HepG2 (cell line): Measurements from ENCODE around the gene PPM1M. TPM values are rescaled to one million over a fixed set of nuclear protein-coding genes. Genes with fewer than 3 reads are reported as not detected.

Experiments
- ADNP ChIP-seq: sonication (generic); formaldehyde crosslinking; IDR thresholded peaks from 2 replicates; pipeline ENCODE4 v1.4.0; 2020; ENCODE audit warnings: missing genetic modification reagents
- GATAD2A ChIP-seq: IDR thresholded peaks from 2 replicates; pipeline ENCODE4 v1.6.1; 2016
- HCFC1 ChIP-seq: fragments of 150-350 bp; IDR thresholded peaks from 2 replicates; pipeline ENCODE4 v1.6.1; 2014; ENCODE audit warnings: low read depth, low read length
- HMG20A ChIP-seq: IDR thresholded peaks from 2 replicates; pipeline ENCODE4 v1.6.1; 2016; ENCODE audit warnings: borderline replicate concordance
- IRF2 ChIP-seq: IDR thresholded peaks from 2 replicates; pipeline ENCODE4 v1.6.1; 2018; ENCODE audit warnings: missing genetic modification reagents, missing compliant biosample characterization
- JUN ChIP-seq: sonication (generic); formaldehyde crosslinking; IDR thresholded peaks from 2 replicates; pipeline ENCODE4 v1.4.0; 2020; ENCODE audit warnings: mild to moderate bottlenecking, missing genetic modification reagents
- KDM6A ChIP-seq: IDR thresholded peaks from 2 replicates; pipeline ENCODE4 v1.6.1; 2016; ENCODE audit warnings: low read depth
- KLF6 ChIP-seq: IDR thresholded peaks from 2 replicates; pipeline ENCODE4 v1.8.0; 2016; ENCODE audit warnings: missing biosample characterization, missing genetic modification reagents
- MXD4 ChIP-seq: IDR thresholded peaks from 2 replicates; pipeline ENCODE4 v1.6.1; 2016; ENCODE audit warnings: mild to moderate bottlenecking, missing biosample characterization, missing genetic modification reagents
- NFKBIZ ChIP-seq: IDR thresholded peaks from 2 replicates; pipeline ENCODE4 v1.6.1; 2018; ENCODE audit warnings: missing genetic modification reagents, missing compliant biosample characterization
- PHF21A ChIP-seq: sonication (generic); formaldehyde crosslinking; IDR thresholded peaks from 2 replicates; pipeline ENCODE4 v1.5.0; 2020; ENCODE audit warnings: mild to moderate bottlenecking, missing genetic modification reagents
- PLSCR1 ChIP-seq: sonication (generic); formaldehyde crosslinking; IDR thresholded peaks from 2 replicates; pipeline ENCODE4 v1.5.0; 2020; ENCODE audit warnings: missing genetic modification reagents, mild to moderate bottlenecking, borderline replicate concordance
- THRA ChIP-seq: sonication (generic); formaldehyde crosslinking; IDR thresholded peaks from 2 replicates; pipeline ENCODE4 v1.4.0; 2020; ENCODE audit warnings: missing genetic modification reagents, borderline replicate concordance
- XRCC5 ChIP-seq: fragments of 200-400 bp; formaldehyde crosslinking; optimal IDR thresholded peaks from 2 replicates; pipeline ENCODE3; 2017; ENCODE audit warnings: mild to moderate bottlenecking, low read length
- ZBTB25 ChIP-seq: IDR thresholded peaks from 2 replicates; pipeline ENCODE4 v1.6.1; 2018; ENCODE audit warnings: missing genetic modification reagents
- ZMYM3 ChIP-seq: sonication (generic); formaldehyde crosslinking; IDR thresholded peaks from 2 replicates; pipeline ENCODE4 v1.5.1; 2020; ENCODE audit warnings: mild to moderate bottlenecking, missing genetic modification reagents
- ZMYM4 ChIP-seq: sonication (generic); formaldehyde crosslinking; IDR thresholded peaks from 2 replicates; pipeline ENCODE4 v1.8.1; 2023; ENCODE audit warnings: mild to moderate bottlenecking, missing genetic modification reagents
- ZNF124 ChIP-seq: sonication (generic); formaldehyde crosslinking; IDR thresholded peaks from 2 replicates; pipeline ENCODE4 v1.4.0; 2020; ENCODE audit warnings: missing genetic modification reagents
- ZNF205 ChIP-seq: IDR thresholded peaks from 2 replicates; pipeline ENCODE4 v1.6.1; 2018; ENCODE audit warnings: missing biosample characterization, missing genetic modification reagents
- ZNF292 ChIP-seq: sonication (generic); formaldehyde crosslinking; IDR thresholded peaks from 2 replicates; pipeline ENCODE4 v1.8.1; 2022; ENCODE audit warnings: mild to moderate bottlenecking, low read depth, missing genetic modification reagents, borderline replicate concordance
- ZNF33B ChIP-seq: sonication (generic); formaldehyde crosslinking; IDR thresholded peaks from 2 replicates; pipeline ENCODE4 v1.5.1; 2020; ENCODE audit warnings: mild to moderate bottlenecking, missing genetic modification reagents
- ZNF501 ChIP-seq: sonication (generic); formaldehyde crosslinking; IDR thresholded peaks from 2 replicates; pipeline ENCODE4 v1.5.1; 2020; ENCODE audit warnings: mild to moderate bottlenecking, moderate library complexity, missing genetic modification reagents
- ZNF740 ChIP-seq: sonication (generic); formaldehyde crosslinking; IDR thresholded peaks from 2 replicates; pipeline ENCODE4 v1.4.0; 2020; ENCODE audit warnings: missing genetic modification reagents
- ZZZ3 ChIP-seq: sonication (generic); formaldehyde crosslinking; IDR thresholded peaks from 2 replicates; pipeline ENCODE4 v1.4.0; 2020; ENCODE audit warnings: missing genetic modification reagents, mild to moderate bottlenecking, borderline replicate concordance
- polyA plus RNA-seq, 8 experiments: library from polyadenylated mRNA; depleted of rRNA in 3 of 8; stranded (reverse) in 7 of 8; unstranded in 1 of 8; fragments of >200 nt; fragmentation: Illumina TruSeq in 4 of 8; extraction: Trizol in 4 of 8; gene quantifications; 2 replicates each; pipeline versions ENCODE4 v1.2.1 to v1.2.3, GENCODE V29; 2011 to 2016; ENCODE audit warnings: low read depth in 4 of 8, missing spikeins in 1 of 8, mixed read lengths in 1 of 8; ENCODE audit not compliant: insufficient read depth in 1 of 8
- total RNA-seq, 5 experiments: library from RNA; depleted of rRNA; stranded (reverse); fragments of >200 nt; fragmentation: Illumina TruSeq; extraction: Trizol; gene quantifications; 2 replicates each; pipeline ENCODE4 v1.2.3, GENCODE V29; 2016; ENCODE audit warnings: low read depth in 1 of 5

The PPM1M gene
- total and polyA plus RNA-seq, 2 of the 13 experiments (the other 11 are each of a cell fraction or from before 2014, with no cell fraction given), result 2.5 to 5.9 TPM

- TF ChIP-seq ZNF740 (CRISPR knock-in tag) (no peak), IRF2 (CRISPR knock-in tag) (peak; percentile 50), KLF6 (CRISPR knock-in tag) (no peak), ZNF124 (CRISPR knock-in tag) (no peak), ZMYM3 (CRISPR knock-in tag) (peak; percentile 56), ZNF33B (CRISPR knock-in tag) (no peak), GATAD2A (CRISPR knock-in tag) (peak; percentile 83), KDM6A (no peak; the same call in 1 of the 2 replicates), ZMYM4 (CRISPR knock-in tag) (peak; percentile 68), ZBTB25 (CRISPR knock-in tag) (peak; percentile 54; the same call in 1 of the 2 replicates), PHF21A (CRISPR knock-in tag) (peak; percentile 75; the same call in 1 of the 2 replicates), HCFC1 (no peak), PLSCR1 (CRISPR knock-in tag) (no peak), ZNF292 (CRISPR knock-in tag) (no peak), NFKBIZ (no peak), THRA (CRISPR knock-in tag) (peak; percentile 56; the same call in 1 of the 2 replicates), XRCC5 (peak; percentile 73), MXD4 (CRISPR knock-in tag) (peak; percentile 36; the same call in 1 of the 2 replicates), JUN (CRISPR knock-in tag) (no peak), ZNF501 (no peak), HMG20A (CRISPR knock-in tag) (0 out of 2 replicates have a peak, but pooled peaks have one; percentile 31), ADNP (CRISPR knock-in tag) (no peak), ZZZ3 (CRISPR knock-in tag) (no peak), ZNF205 (CRISPR knock-in tag) (no peak)
These were observed 7.3 kb upstream of the PPM1M start (continued) for GRCh38 chr3:52238193-52238760.
